A673 (cell line): ENCODE data around the gene MRPL2.

Source experiments
- EZH2 ChIP-seq: fragments of 200-600 bp; sonication (generic); IDR thresholded peaks from 2 replicates; pipeline ENCODE4 v1.6.1; 2017; ENCODE audit warnings: borderline replicate concordance, low read depth, mild to moderate bottlenecking, mixed read lengths, antibody characterized with exemption, low read length; ENCODE audit not compliant: poor library complexity, severe bottlenecking
- TF ChIP-seq, protein P1 (sequence below): fragments of 300-800, 200-600 bp; sonication (generic); conservative IDR thresholded peaks from 2 replicates; pipeline ENCODE4 v1.5.1; 2017; ENCODE audit warnings: low read depth, mild to moderate bottlenecking, antibody characterized with exemption, low read length, moderate library complexity, mixed read lengths

- TF ChIP-seq, protein P1, sequence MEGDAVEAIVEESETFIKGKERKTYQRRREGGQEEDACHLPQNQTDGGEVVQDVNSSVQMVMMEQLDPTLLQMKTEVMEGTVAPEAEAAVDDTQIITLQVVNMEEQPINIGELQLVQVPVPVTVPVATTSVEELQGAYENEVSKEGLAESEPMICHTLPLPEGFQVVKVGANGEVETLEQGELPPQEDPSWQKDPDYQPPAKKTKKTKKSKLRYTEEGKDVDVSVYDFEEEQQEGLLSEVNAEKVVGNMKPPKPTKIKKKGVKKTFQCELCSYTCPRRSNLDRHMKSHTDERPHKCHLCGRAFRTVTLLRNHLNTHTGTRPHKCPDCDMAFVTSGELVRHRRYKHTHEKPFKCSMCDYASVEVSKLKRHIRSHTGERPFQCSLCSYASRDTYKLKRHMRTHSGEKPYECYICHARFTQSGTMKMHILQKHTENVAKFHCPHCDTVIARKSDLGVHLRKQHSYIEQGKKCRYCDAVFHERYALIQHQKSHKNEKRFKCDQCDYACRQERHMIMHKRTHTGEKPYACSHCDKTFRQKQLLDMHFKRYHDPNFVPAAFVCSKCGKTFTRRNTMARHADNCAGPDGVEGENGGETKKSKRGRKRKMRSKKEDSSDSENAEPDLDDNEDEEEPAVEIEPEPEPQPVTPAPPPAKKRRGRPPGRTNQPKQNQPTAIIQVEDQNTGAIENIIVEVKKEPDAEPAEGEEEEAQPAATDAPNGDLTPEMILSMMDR: no peak
- no peak for TF ChIP-seq EZH2
These were observed 46.0 kb downstream of the MRPL2 start for GRCh38 chr6:43013097-43013842.
